SU-DHL-6 (cell line): ENCODE results near the gene RBM20.

Experiments used
- H2AFZ ChIP-seq: fragments of 200-600 bp; sonication (generic); 2 replicates; pipeline ENCODE4 v1.6.1; 2014; ENCODE audit warnings: low read depth, mild to moderate bottlenecking, moderate library complexity, mixed read lengths, antibody characterized with exemption, low read length; ENCODE audit not compliant: severe bottlenecking
- H3F3A ChIP-seq: fragments of 200-600 bp; shearing (Covaris generic); 2 replicates; pipeline ENCODE4 v1.6.0; 2016; ENCODE audit warnings: antibody characterized with exemption, mild to moderate bottlenecking; ENCODE audit not compliant: insufficient read depth
- H3K27ac ChIP-seq: fragments of 200-600 bp; sonication (generic); 2 replicates; pipeline ENCODE4 v1.5.1; 2016; ENCODE audit warnings: low read depth, mild to moderate bottlenecking, low read length, moderate library complexity, mixed read lengths
- H3K27me3 ChIP-seq: fragments of 200-600 bp; sonication (generic), shearing (Covaris generic); 2 replicates; pipeline ENCODE4 v1.6.0; 2014; ENCODE audit warnings: mild to moderate bottlenecking, low read length
- H3K36me3 ChIP-seq: fragments of 200-600 bp; sonication (generic); 2 replicates; pipeline ENCODE4 v1.6.1; 2014; ENCODE audit warnings: mild to moderate bottlenecking, low read length, mixed read lengths
- H3K4me2 ChIP-seq: fragments of 300-600, 200-600 bp; shearing (Covaris generic), sonication (generic); 2 replicates; pipeline ENCODE4 v1.6.0; 2014; ENCODE audit warnings: low read length, low read depth, mild to moderate bottlenecking; ENCODE audit not compliant: poor library complexity, severe bottlenecking
- H3K4me3 ChIP-seq: fragments of 200-600 bp; sonication (generic); 2 replicates; pipeline ENCODE4 v1.5.1; 2014; ENCODE audit warnings: antibody characterized with exemption, low read length, mild to moderate bottlenecking, mixed read lengths; ENCODE audit not compliant: insufficient read depth, poor library complexity, severe bottlenecking
- H3K79me2 ChIP-seq: fragments of 200-600 bp; sonication (generic); 2 replicates; pipeline ENCODE4 v1.6.1; 2014; ENCODE audit warnings: mild to moderate bottlenecking, low read length, moderate library complexity; ENCODE audit not compliant: insufficient read depth
- H3K9ac ChIP-seq: fragments of 200-600 bp; sonication (generic); 2 replicates; pipeline ENCODE4 v1.7.0; 2014; ENCODE audit warnings: mild to moderate bottlenecking, low read length
- H3K9me2 ChIP-seq: fragments of 200-600 bp; sonication (generic); replicated peaks from 2 replicates; pipeline ENCODE4 v1.6.1; 2014; ENCODE audit warnings: low read length; ENCODE audit not compliant: insufficient read depth
- H3K9me3 ChIP-seq: fragments of 200-600 bp; sonication (generic); 2 replicates; pipeline ENCODE4 v1.6.1; 2014; ENCODE audit warnings: low read length, mixed read lengths; ENCODE audit not compliant: insufficient read depth
- H4K20me1 ChIP-seq: fragments of 200-600 bp; sonication (generic); 2 replicates; pipeline ENCODE4 v1.6.1; 2014; ENCODE audit warnings: low read depth, mild to moderate bottlenecking, antibody characterized with exemption, low read length, moderate library complexity, mixed read lengths
- EZH2phosphoT487 ChIP-seq: fragments of 200-600 bp; sonication (generic), shearing (Covaris generic); conservative IDR thresholded peaks from 2 replicates; pipeline ENCODE4 v1.6.1; 2018; ENCODE audit warnings: mild to moderate bottlenecking, antibody characterized with exemption, low read length, moderate library complexity, mixed read lengths
- TF ChIP-seq, protein P1 (sequence below): fragments of 200-600 bp; sonication (generic); IDR thresholded peaks from one replicate; pipeline ENCODE4 v1.5.1; 2017; ENCODE audit warnings: antibody characterized with exemption, mild to moderate bottlenecking, low read length, moderate library complexity; ENCODE audit not compliant: insufficient read depth, poor library complexity, severe bottlenecking

The RBM20 gene

DNA sequence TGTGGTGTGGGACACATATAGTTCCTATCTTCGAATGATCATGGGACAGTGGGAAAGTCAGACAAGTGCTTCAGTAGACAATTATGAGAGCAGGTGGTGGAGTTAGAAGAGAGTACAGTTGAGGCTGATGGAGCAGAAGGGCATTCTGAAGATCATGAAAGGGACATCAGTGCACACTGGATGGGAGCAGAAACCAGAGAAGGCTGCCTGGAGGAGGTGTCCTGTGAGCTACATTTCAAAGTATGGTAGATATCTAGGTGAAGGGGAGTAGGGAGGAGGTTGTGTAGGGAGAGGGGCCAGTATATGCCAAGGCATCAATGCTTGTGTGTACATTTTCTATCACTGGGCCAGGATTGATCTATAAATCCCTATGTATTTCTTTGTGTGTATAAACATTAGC, 127.3 kb downstream of the RBM20 start:
- no peaks in the 10 kb centered on the region for H3K36me3 ChIP-seq
- H3K27me3 ChIP-seq = no peaks in the 10 kb centered on the region
- no peak overlapping the region for H3K4me3 ChIP-seq
- H3K9ac ChIP-seq = no peak overlapping the region
- H2AFZ ChIP-seq = no peak overlapping the region
- H3K4me2 ChIP-seq = no peak overlapping the region
- no peaks in the 10 kb centered on the region for H3K79me2 ChIP-seq
- H3K9me3 ChIP-seq = no peaks in the 10 kb centered on the region
- TF ChIP-seq, protein P1, sequence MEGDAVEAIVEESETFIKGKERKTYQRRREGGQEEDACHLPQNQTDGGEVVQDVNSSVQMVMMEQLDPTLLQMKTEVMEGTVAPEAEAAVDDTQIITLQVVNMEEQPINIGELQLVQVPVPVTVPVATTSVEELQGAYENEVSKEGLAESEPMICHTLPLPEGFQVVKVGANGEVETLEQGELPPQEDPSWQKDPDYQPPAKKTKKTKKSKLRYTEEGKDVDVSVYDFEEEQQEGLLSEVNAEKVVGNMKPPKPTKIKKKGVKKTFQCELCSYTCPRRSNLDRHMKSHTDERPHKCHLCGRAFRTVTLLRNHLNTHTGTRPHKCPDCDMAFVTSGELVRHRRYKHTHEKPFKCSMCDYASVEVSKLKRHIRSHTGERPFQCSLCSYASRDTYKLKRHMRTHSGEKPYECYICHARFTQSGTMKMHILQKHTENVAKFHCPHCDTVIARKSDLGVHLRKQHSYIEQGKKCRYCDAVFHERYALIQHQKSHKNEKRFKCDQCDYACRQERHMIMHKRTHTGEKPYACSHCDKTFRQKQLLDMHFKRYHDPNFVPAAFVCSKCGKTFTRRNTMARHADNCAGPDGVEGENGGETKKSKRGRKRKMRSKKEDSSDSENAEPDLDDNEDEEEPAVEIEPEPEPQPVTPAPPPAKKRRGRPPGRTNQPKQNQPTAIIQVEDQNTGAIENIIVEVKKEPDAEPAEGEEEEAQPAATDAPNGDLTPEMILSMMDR = no peak
- TF ChIP-seq EZH2phosphoT487 = no peak
- no peaks in the 10 kb centered on the region for H4K20me1 ChIP-seq
- H3F3A ChIP-seq = no peaks in the 10 kb centered on the region
- H3K27ac ChIP-seq = no peak overlapping the region
- H3K9me2 ChIP-seq = no peaks in the 10 kb centered on the region

DNA sequence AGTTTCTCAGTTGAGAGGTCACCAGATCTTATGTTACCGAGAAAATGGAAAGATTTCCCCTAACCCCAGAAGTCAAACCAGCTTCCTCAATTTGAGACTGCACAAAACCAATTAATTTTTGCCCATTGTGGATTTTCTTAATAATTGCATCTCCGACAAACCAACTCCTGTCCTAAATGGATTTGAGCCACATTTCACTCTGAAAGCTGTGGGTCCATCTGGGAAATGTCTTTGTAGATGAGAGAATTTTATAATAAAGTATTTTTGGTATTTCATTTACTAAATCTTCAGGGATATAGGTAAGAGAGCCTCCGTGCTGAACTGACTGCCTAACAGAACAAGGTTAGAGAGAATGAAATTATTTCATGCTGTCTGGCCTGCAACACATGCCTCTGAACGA, 127.9 kb downstream of the RBM20 start:
- H3K27ac ChIP-seq = no peak overlapping the region
- H3K79me2 ChIP-seq = no peaks in the 10 kb centered on the region
- no peaks in the 10 kb centered on the region for H4K20me1 ChIP-seq
- no peak overlapping the region for H3K4me2 ChIP-seq
- H3K9me3 ChIP-seq = no peaks in the 10 kb centered on the region
- H2AFZ ChIP-seq = no peak overlapping the region
- H3K4me3 ChIP-seq = no peak overlapping the region
- TF ChIP-seq, protein P1 = no peak
- no peak for TF ChIP-seq EZH2phosphoT487
- no peak overlapping the region for H3K9ac ChIP-seq
- H3K27me3 ChIP-seq = no peaks in the 10 kb centered on the region
- no peaks in the 10 kb centered on the region for H3K36me3 ChIP-seq
- no peaks in the 10 kb centered on the region for H3K9me2 ChIP-seq
- H3F3A ChIP-seq = no peaks in the 10 kb centered on the region

DNA sequence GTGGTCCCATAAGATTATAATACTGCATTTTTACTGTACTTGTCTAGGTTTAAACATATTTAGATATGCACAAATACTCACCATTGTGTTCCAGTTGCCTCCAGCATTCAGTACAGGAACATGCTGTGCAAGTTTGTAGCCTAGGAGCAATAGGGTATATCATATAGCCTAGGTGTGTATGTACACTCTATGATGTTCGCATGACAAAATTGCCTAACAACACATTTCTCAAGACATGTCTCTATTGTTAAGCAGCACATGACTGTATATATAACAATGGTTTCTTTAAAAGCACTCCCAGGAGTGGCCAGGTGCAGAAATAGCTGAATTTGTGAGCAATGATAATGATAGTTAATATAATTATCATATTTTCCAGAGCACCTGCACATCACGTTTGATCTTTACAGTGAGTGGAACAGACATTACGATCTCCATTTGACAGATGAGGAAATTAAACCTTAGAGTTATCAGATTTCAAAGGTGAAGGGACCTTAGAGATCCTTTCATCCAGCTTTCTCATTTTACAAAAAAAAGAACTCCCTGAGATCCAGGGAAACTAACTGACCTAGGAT, 128.4 kb downstream of the RBM20 start:
- no peak overlapping the region for H3K27ac ChIP-seq
- no peaks in the 10 kb centered on the region for H3F3A ChIP-seq
- no peaks in the 10 kb centered on the region for H3K9me3 ChIP-seq
- no peak overlapping the region for H2AFZ ChIP-seq
- no peaks in the 10 kb centered on the region for H3K79me2 ChIP-seq
- H3K4me2 ChIP-seq = no peak overlapping the region
- no peak overlapping the region for H3K4me3 ChIP-seq
- no peaks in the 10 kb centered on the region for H3K27me3 ChIP-seq
- no peaks in the 10 kb centered on the region for H3K36me3 ChIP-seq
- TF ChIP-seq, protein P1 = no peak
- no peak for TF ChIP-seq EZH2phosphoT487
- H3K9ac ChIP-seq = no peak overlapping the region
- H3K9me2 ChIP-seq = no peaks in the 10 kb centered on the region
- no peaks in the 10 kb centered on the region for H4K20me1 ChIP-seq
